AG09309 (cell line): ENCODE data around the gene ST3GAL3.

Experiments used
- DNase-seq: peaks from one replicate; pipeline ENCODE4 v3.0.0-alpha.2; 2010; ENCODE audit warnings: low read depth
- H3K4me3 ChIP-seq: 2 replicates; pipeline ENCODE4 v1.5.1; 2011; ENCODE audit warnings: mild to moderate bottlenecking, low read depth, low read length, moderate library complexity; ENCODE audit not compliant: control insufficient read depth
- CTCF ChIP-seq: IDR thresholded peaks from 2 replicates; pipeline ENCODE4 v1.5.1; 2011; ENCODE audit warnings: mild to moderate bottlenecking, low read depth, low read length, inconsistent platforms; ENCODE audit not compliant: insufficient read depth, control insufficient read depth; ENCODE audit errors: missing control alignments

ST3GAL3 gene

GRCh38 chr1:43722810-43723209 lies 15.5 kb downstream of the ST3GAL3 start:
- TF ChIP-seq CTCF = no peak
- no peak overlapping the region for H3K4me3 ChIP-seq
- no peak for DNase-seq

- no peak overlapping the region for H3K4me3 ChIP-seq
- no peak for TF ChIP-seq CTCF
- DNase-seq = no peak
Observed at GRCh38 chr1:43729816-43730463, 22.6 kb downstream of the ST3GAL3 start.

- no peak for TF ChIP-seq CTCF
- no peak overlapping the region for H3K4me3 ChIP-seq
- DNase-seq = no peak
Observed at GRCh38 chr1:43731867-43732531, 24.7 kb downstream of the ST3GAL3 start.

- no peak overlapping the region for H3K4me3 ChIP-seq
- no peak for DNase-seq
- TF ChIP-seq CTCF = no peak
Observed at GRCh38 chr1:43736819-43737218, 29.5 kb downstream of the ST3GAL3 start.

GRCh38 chr1:43742026-43742425 lies 34.7 kb downstream of the ST3GAL3 start:
- TF ChIP-seq CTCF = no peak

GRCh38 chr1:43743206-43743605 lies 35.9 kb downstream of the ST3GAL3 start:
- no peak for TF ChIP-seq CTCF
- DNase-seq = no peak
- H3K4me3 ChIP-seq = no peak overlapping the region

More at GRCh38 chr1:43742026-43742425, 34.7 kb downstream of the ST3GAL3 start:
- DNase-seq = no peak
- H3K4me3 ChIP-seq = no peak overlapping the region
